CD14-positive monocyte (primary cell): Measurements from ENCODE around the gene PCDHGA8. TPM values are rescaled to one million over a fixed set of nuclear protein-coding genes. Genes with fewer than 3 reads are reported as not detected.
"Not testable (repeated sequence)": the region's sequence is repeated elsewhere in the genome, so short reads cannot be mapped to it uniquely, and the experiment has no call there.

ENCODE experiments used
- DNase-seq, 3 donors: peaks; one replicate each; pipeline ENCODE4 v3.0.0-alpha.2; 2011 to 2022
- H2AFZ ChIP-seq: 2 replicates; pipeline ENCODE4 v1.6.0; 2012; ENCODE audit warnings: mild to moderate bottlenecking, low read depth, low read length, inconsistent platforms; ENCODE audit not compliant: insufficient read depth, poor library complexity, severe bottlenecking
- H3K27ac ChIP-seq, 2 donors: 1 replicate in 1 of 2; 2 replicates in 1 of 2; pipeline ENCODE4 v1.5.1; 2012 to 2013; ENCODE audit warnings: low read length in 2 of 2, control low read depth in 1 of 2, inconsistent platforms in 1 of 2, low read depth in 1 of 2, mild to moderate bottlenecking in 1 of 2
- H3K27me3 ChIP-seq, 2 donors: one replicate each; pipeline versions ENCODE4 v1.6.0 to v1.6.1; 2011 to 2013; ENCODE audit warnings: low read length in 2 of 2; ENCODE audit not compliant: control insufficient read depth in 2 of 2, insufficient read depth in 2 of 2
- H3K36me3 ChIP-seq, 2 donors: replicated peaks in 1 of 2; 1 replicate in 1 of 2; 2 replicates in 1 of 2; pipeline versions ENCODE4 v1.5.1 to v1.6.1; 2012 to 2013; ENCODE audit warnings: low read length in 2 of 2, control low read depth in 1 of 2, inconsistent platforms in 1 of 2, mild to moderate bottlenecking in 1 of 2; ENCODE audit not compliant: insufficient read depth in 2 of 2, control insufficient read depth in 1 of 2
- H3K4me1 ChIP-seq, 2 donors: 1 replicate in 1 of 2; 2 replicates in 1 of 2; pipeline versions ENCODE4 v1.5.1 to v1.6.1; 2012 to 2013; ENCODE audit warnings: low read length in 2 of 2, control low read depth in 1 of 2, inconsistent platforms in 1 of 2, mild to moderate bottlenecking in 1 of 2, moderate library complexity in 1 of 2; ENCODE audit not compliant: insufficient read depth in 2 of 2, control insufficient read depth in 1 of 2
- H3K4me2 ChIP-seq: replicated peaks from 2 replicates; pipeline ENCODE3; 2012; ENCODE audit warnings: low read length, moderate library complexity, mild to moderate bottlenecking; ENCODE audit not compliant: poor library complexity, severe bottlenecking; ENCODE audit errors: extremely low read depth
- H3K4me3 ChIP-seq, 3 experiments: fragments of 200-600 bp in 1 of 3; sonication (generic) in 1 of 3; replicated peaks in 1 of 3; 1 replicate in 2 of 3; 2 replicates in 1 of 3; pipeline ENCODE4 v1.5.1; 2011 to 2013; ENCODE audit warnings: low read length in 3 of 3, mild to moderate bottlenecking in 3 of 3, control low read depth in 2 of 3, low read depth in 2 of 3, inconsistent platforms in 1 of 3, moderate library complexity in 1 of 3
- H3K79me2 ChIP-seq: 2 replicates; pipeline ENCODE4 v1.6.0; 2012; ENCODE audit warnings: mild to moderate bottlenecking, control low read depth, inconsistent platforms, low read length, moderate library complexity; ENCODE audit not compliant: insufficient read depth
- H3K9ac ChIP-seq: 2 replicates; pipeline ENCODE4 v1.6.0; 2017; ENCODE audit warnings: low read length, mild to moderate bottlenecking; ENCODE audit not compliant: insufficient read depth, poor library complexity, severe bottlenecking
- H3K9me3 ChIP-seq, 2 donors: replicated peaks in 1 of 2; 1 replicate in 1 of 2; 2 replicates in 1 of 2; pipeline versions ENCODE4 v1.5.1 to v1.6.1; 2012 to 2013; ENCODE audit warnings: low read length in 2 of 2, control low read depth in 1 of 2; ENCODE audit not compliant: control insufficient read depth in 1 of 2, insufficient read depth in 1 of 2
- H4K20me1 ChIP-seq: 2 replicates; pipeline ENCODE4 v1.6.0; 2012; ENCODE audit warnings: mild to moderate bottlenecking, low read length, control low read depth, moderate library complexity; ENCODE audit not compliant: insufficient read depth
- H3K27ac Mint-ChIP-seq, 7 donors: one replicate each; pipeline ENCODE4 v1.8.0; 2020; ENCODE audit warnings: mild to moderate bottlenecking in 7 of 7, mixed read lengths in 7 of 7, moderate library complexity in 6 of 7, inconsistent platforms in 2 of 7
- H3K27me3 Mint-ChIP-seq, 3 donors: one replicate each; pipeline ENCODE4 v1.8.0; 2021 to 2022; ENCODE audit warnings: low read depth in 3 of 3, mild to moderate bottlenecking in 3 of 3, mixed read lengths in 3 of 3, moderate library complexity in 3 of 3, inconsistent platforms in 1 of 3
- H3K36me3 Mint-ChIP-seq, 2 donors: one replicate each; pipeline ENCODE4 v1.8.0; 2020; ENCODE audit warnings: mixed read lengths in 2 of 2, inconsistent platforms in 1 of 2, mild to moderate bottlenecking in 1 of 2
- H3K4me1 Mint-ChIP-seq: one replicate; pipeline ENCODE4 v1.8.0; 2020; ENCODE audit warnings: mild to moderate bottlenecking, mixed read lengths
- H3K4me3 Mint-ChIP-seq, 2 donors: one replicate each; pipeline ENCODE4 v1.8.0; 2020; ENCODE audit warnings: mild to moderate bottlenecking in 2 of 2, mixed read lengths in 2 of 2, moderate library complexity in 1 of 2
- H3K9me3 Mint-ChIP-seq, 7 donors: one replicate each; pipeline ENCODE4 v1.8.0; 2020 to 2022; ENCODE audit warnings: mixed read lengths in 7 of 7, mild to moderate bottlenecking in 6 of 7, moderate library complexity in 6 of 7, inconsistent platforms in 2 of 7
- WGBS: methylation state at CpG from one replicate; pipeline ENCODE4 v1.1.5; 2013; ENCODE audit warnings: missing lambda C conversion rate; ENCODE audit not compliant: insufficient coverage; 5-methylcytosine and 5-hydroxymethylcytosine counted together
- intact Hi-C, 2 donors: fragments of 100-400 bp; cut with micrococcal nuclease; formaldehyde crosslinking; loops; one replicate each; pipeline versions ENCODE4 v1.15.0 to v1.15.1; 2023
- polyA plus RNA-seq, 3 donors: library from polyadenylated mRNA; depleted of rRNA in 1 of 3; unstranded in 2 of 3; stranded (reverse) in 1 of 3; fragments of 300-500 nt in 2 of 3; fragments of >200 nt in 1 of 3; fragmentation: Illumina TruSeq in 2 of 3; gene quantifications; 1 replicate in 2 of 3; 2 replicates in 1 of 3; pipeline ENCODE4 v1.2.3, GENCODE V29; 2012 to 2021
- TF ChIP-seq, protein P1 (sequence below): fragments of 200-600 bp; IDR thresholded peaks from one replicate; pipeline ENCODE4 v1.8.0; 2022; ENCODE audit warnings: antibody characterized with exemption, mild to moderate bottlenecking

The PCDHGA8 gene
- polyA plus RNA-seq, 3 donors: not detected

DNA sequence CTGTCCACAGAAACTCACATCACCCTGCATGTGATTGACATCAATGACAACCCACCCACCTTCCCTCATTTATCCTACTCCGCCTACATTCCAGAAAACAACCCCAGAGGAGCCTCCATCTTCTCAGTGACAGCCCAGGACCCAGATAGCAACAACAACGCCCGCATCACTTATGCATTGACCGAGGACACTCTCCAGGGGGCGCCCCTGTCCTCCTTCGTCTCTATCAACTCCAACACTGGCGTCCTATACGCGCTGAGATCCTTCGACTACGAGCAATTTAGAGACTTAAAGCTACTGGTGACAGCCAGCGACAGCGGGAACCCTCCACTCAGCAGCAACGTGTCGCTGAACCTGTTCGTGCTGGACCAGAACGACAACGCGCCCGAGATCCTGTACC, 47.1 kb upstream of the PCDHGA8 start:
- Histone ChIP-seq H3K9me3 (peaks cover 42 to 67% of the 10 kb centered on the region in 2 donors), H4K20me1 (no peaks in the 10 kb centered on the region), H3K4me2 (no peak overlapping the region), H2AFZ (no peak overlapping the region), H3K9ac (no peak overlapping the region), H3K27me3 (peaks cover 5 to 42% of the 10 kb centered on the region in 2 donors), H3K79me2 (no peaks in the 10 kb centered on the region), H3K4me3 (no peak overlapping the region), H3K36me3 (no peaks in the 10 kb centered on the region), H3K27ac (no peak overlapping the region), H3K4me1 (no peaks in the 10 kb centered on the region)
- H3K4me1 Mint-ChIP-seq: peaks cover 2% of the 10 kb centered on the region
- H3K27ac Mint-ChIP-seq: no peak overlapping the region
- peaks cover 39 to 77% (median 71%) of the 10 kb centered on the region in 7 donors for H3K9me3 Mint-ChIP-seq
- peaks cover 5 to 11% of the 10 kb centered on the region in 2 donors for H3K36me3 Mint-ChIP-seq
- DNase-seq: no peak
- peak overlapping the region in 1 of 2 donors; percentile 23 for H3K4me3 Mint-ChIP-seq
- intact Hi-C loops: no loop called here
- TF ChIP-seq, protein P1, sequence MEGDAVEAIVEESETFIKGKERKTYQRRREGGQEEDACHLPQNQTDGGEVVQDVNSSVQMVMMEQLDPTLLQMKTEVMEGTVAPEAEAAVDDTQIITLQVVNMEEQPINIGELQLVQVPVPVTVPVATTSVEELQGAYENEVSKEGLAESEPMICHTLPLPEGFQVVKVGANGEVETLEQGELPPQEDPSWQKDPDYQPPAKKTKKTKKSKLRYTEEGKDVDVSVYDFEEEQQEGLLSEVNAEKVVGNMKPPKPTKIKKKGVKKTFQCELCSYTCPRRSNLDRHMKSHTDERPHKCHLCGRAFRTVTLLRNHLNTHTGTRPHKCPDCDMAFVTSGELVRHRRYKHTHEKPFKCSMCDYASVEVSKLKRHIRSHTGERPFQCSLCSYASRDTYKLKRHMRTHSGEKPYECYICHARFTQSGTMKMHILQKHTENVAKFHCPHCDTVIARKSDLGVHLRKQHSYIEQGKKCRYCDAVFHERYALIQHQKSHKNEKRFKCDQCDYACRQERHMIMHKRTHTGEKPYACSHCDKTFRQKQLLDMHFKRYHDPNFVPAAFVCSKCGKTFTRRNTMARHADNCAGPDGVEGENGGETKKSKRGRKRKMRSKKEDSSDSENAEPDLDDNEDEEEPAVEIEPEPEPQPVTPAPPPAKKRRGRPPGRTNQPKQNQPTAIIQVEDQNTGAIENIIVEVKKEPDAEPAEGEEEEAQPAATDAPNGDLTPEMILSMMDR: no peak
- 38% methylated on average over 20 of the region's 20 CpGs for WGBS
- peaks cover 24 to 58% (median 49%) of the 10 kb centered on the region in 3 donors for H3K27me3 Mint-ChIP-seq

DNA sequence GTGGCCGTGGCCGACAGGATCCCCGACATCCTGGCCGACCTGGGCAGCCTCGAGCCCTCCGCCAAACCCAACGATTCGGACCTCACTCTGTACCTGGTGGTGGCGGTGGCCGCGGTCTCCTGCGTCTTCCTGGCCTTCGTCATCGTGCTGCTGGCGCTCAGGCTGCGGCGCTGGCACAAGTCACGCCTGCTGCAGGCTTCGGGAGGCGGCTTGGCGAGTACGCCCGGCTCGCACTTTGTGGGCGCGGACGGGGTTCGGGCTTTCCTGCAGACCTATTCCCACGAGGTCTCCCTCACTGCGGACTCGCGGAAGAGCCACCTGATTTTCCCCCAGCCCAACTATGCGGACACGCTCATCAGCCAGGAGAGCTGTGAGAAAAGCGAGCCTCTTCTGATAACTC, 46.4 kb upstream of the PCDHGA8 start:
- WGBS: 43% methylated on average over 11 of the region's 35 CpGs
- H2AFZ ChIP-seq, H3K4me1 Mint-ChIP-seq, H3K4me2 ChIP-seq, H3K79me2 ChIP-seq, H3K4me3 ChIP-seq, H3K36me3 ChIP-seq, H3K9ac ChIP-seq, intact Hi-C loops, DNase-seq, H3K4me3 Mint-ChIP-seq, H3K27ac ChIP-seq, H4K20me1 ChIP-seq, H3K4me1 ChIP-seq, H3K36me3 Mint-ChIP-seq, H3K27ac Mint-ChIP-seq: not testable (repeated sequence)
- Mint-ChIP-seq H3K27me3 (peaks cover 22 to 58% (median 51%) of the 10 kb centered on the region in 3 donors), H3K9me3 (peaks cover 37 to 76% (median 71%) of the 10 kb centered on the region in 7 donors)
- peaks cover 12 to 47% of the 10 kb centered on the region in 2 donors for H3K27me3 ChIP-seq
- H3K9me3 ChIP-seq: peaks cover 41 to 70% of the 10 kb centered on the region in 2 donors
